MM.1S (cell line): ENCODE results near the gene DPYSL5.

Experiments used
- DNase-seq: peaks from one replicate; pipeline ENCODE4 v3.0.0-alpha.2; 2015
- H2AFZ ChIP-seq: fragments of 300-600 bp; sonication (generic); 2 replicates; pipeline ENCODE4 v1.6.0; 2016; ENCODE audit warnings: antibody characterized with exemption, low read length
- H3F3A ChIP-seq: fragments of 300-600 bp; sonication (generic); 2 replicates; pipeline ENCODE4 v1.6.1; 2016; ENCODE audit warnings: mild to moderate bottlenecking, antibody characterized with exemption, low read length, moderate library complexity, mixed read lengths; ENCODE audit not compliant: insufficient read depth
- H3K27ac ChIP-seq: fragments of 300-600 bp; sonication (generic); 2 replicates; pipeline ENCODE4 v1.5.1; 2016; ENCODE audit warnings: mild to moderate bottlenecking, low read length
- H3K27me3 ChIP-seq: fragments of 300-600 bp; sonication (generic); replicated peaks from 2 replicates; pipeline ENCODE4 v1.6.0; 2016; ENCODE audit warnings: low read length; ENCODE audit not compliant: insufficient read depth
- H3K36me3 ChIP-seq: fragments of 300-600 bp; sonication (generic); replicated peaks from 2 replicates; pipeline ENCODE4 v1.6.1; 2016; ENCODE audit warnings: mild to moderate bottlenecking, low read length, mixed read lengths; ENCODE audit not compliant: insufficient read depth
- H3K4me1 ChIP-seq: fragments of 300-600 bp; sonication (generic); 2 replicates; pipeline ENCODE4 v1.6.1; 2016; ENCODE audit warnings: low read length, mixed read lengths
- H3K4me2 ChIP-seq: fragments of 300-600 bp; sonication (generic); 2 replicates; pipeline ENCODE4 v1.6.0; 2016; ENCODE audit warnings: low read depth, low read length
- H3K4me3 ChIP-seq: fragments of 300-600 bp; sonication (generic); 2 replicates; pipeline ENCODE4 v1.5.1; 2016; ENCODE audit warnings: low read length, mixed read lengths
- H3K79me2 ChIP-seq: fragments of 300-600 bp; sonication (generic); 2 replicates; pipeline ENCODE4 v1.6.1; 2016; ENCODE audit warnings: mixed run types, low read length, mixed read lengths
- H3K9ac ChIP-seq: fragments of 300-600 bp; sonication (generic); 2 replicates; pipeline ENCODE4 v1.6.1; 2016; ENCODE audit warnings: low read length, mixed read lengths
- H3K9me2 ChIP-seq: fragments of 300-600 bp; sonication (generic); replicated peaks from 2 replicates; pipeline ENCODE4 v1.6.1; 2016; ENCODE audit warnings: mild to moderate bottlenecking, low read length, mixed read lengths; ENCODE audit not compliant: insufficient read depth
- H3K9me3 ChIP-seq: fragments of 300-600 bp; sonication (generic); replicated peaks from 2 replicates; pipeline ENCODE4 v1.6.1; 2016; ENCODE audit warnings: mild to moderate bottlenecking, low read length, mixed read lengths; ENCODE audit not compliant: insufficient read depth
- H4K20me1 ChIP-seq: fragments of 300-600 bp; sonication (generic); 2 replicates; pipeline ENCODE4 v1.6.1; 2016; ENCODE audit warnings: mild to moderate bottlenecking, low read length, moderate library complexity, mixed read lengths; ENCODE audit not compliant: insufficient read depth
- EZH2 ChIP-seq: fragments of 300-600 bp; sonication (generic); optimal IDR thresholded peaks from 2 replicates; pipeline ENCODE3; 2017; ENCODE audit warnings: low read depth, mild to moderate bottlenecking, antibody characterized with exemption, low read length, mixed read lengths
- EZH2phosphoT487 ChIP-seq: fragments of 300-600 bp; sonication (generic); IDR thresholded peaks from 2 replicates; pipeline ENCODE4 v1.6.1; 2018; ENCODE audit warnings: antibody characterized with exemption, low read length
- TF ChIP-seq, protein P1 (sequence below): fragments of 300-600 bp; sonication (generic); IDR thresholded peaks from 2 replicates; pipeline ENCODE4 v1.5.1; 2016; ENCODE audit warnings: antibody characterized with exemption, low read length, mixed read lengths

DPYSL5 gene

DNA sequence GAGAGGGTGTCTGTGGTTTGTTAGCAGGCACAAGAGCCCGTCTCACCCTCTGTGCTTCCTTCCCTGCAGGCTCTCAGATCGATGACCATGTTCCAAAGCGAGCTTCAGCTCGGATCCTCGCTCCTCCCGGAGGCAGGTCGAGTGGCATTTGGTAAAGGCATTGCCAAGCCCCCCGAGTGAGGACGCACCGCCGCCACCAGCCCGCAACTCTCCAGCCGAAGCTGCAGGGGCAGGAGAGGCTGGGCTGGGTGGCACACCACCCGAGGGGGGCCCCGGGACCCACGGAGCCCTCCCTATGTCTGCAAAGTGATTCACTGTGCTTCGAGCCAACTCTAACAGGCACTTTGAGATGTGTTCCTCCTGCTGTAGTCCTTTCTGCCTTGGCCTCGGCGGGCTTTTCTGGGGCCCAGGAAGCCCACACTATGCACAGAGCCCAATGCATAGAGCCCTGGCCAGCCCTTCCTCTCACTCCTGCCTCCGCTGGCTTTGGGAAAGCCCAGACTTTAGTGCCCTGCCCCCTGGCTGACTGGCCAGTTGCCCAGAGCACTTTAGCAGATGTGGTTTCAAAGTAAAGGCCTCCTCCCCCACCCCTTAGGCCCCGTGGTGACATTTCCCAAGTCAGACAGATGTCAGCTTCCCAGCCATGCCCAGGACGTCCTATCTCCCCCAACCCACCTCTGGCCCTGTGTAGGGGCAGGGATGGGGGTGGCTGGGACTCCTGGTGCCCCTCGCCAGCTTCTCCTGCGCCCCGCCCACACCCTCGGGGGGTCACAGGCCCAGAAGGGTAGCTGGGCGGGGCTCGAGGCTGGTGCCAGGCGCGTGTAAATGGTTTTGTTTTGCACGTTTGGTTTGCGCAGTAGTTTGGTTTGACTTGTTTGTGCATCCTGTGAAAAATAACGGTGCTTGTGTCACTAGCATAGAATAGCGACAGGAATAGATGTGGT lies 99.2 kb downstream of the DPYSL5 start:
- no peak for DNase-seq
- Histone ChIP-seq H3K4me1 (no peaks in the 10 kb centered on the region; the same call in 1 of the 2 replicates), H3K9ac (no peak overlapping the region), H3K36me3 (no peaks in the 10 kb centered on the region), H3F3A (no peaks in the 10 kb centered on the region), H3K4me3 (no peak overlapping the region), H3K27ac (no peak overlapping the region), H3K27me3 (peaks cover 66% of the 10 kb centered on the region), H4K20me1 (no peaks in the 10 kb centered on the region), H3K9me3 (no peaks in the 10 kb centered on the region), H2AFZ (no peak overlapping the region), H3K4me2 (peak overlapping the region; percentile 13; the same call in 1 of the 2 replicates), H3K9me2 (no peaks in the 10 kb centered on the region), H3K79me2 (no peaks in the 10 kb centered on the region)
- TF ChIP-seq EZH2phosphoT487 (no peak), EZH2 (no peak)
- TF ChIP-seq, protein P1, sequence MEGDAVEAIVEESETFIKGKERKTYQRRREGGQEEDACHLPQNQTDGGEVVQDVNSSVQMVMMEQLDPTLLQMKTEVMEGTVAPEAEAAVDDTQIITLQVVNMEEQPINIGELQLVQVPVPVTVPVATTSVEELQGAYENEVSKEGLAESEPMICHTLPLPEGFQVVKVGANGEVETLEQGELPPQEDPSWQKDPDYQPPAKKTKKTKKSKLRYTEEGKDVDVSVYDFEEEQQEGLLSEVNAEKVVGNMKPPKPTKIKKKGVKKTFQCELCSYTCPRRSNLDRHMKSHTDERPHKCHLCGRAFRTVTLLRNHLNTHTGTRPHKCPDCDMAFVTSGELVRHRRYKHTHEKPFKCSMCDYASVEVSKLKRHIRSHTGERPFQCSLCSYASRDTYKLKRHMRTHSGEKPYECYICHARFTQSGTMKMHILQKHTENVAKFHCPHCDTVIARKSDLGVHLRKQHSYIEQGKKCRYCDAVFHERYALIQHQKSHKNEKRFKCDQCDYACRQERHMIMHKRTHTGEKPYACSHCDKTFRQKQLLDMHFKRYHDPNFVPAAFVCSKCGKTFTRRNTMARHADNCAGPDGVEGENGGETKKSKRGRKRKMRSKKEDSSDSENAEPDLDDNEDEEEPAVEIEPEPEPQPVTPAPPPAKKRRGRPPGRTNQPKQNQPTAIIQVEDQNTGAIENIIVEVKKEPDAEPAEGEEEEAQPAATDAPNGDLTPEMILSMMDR, result no peak

DNA sequence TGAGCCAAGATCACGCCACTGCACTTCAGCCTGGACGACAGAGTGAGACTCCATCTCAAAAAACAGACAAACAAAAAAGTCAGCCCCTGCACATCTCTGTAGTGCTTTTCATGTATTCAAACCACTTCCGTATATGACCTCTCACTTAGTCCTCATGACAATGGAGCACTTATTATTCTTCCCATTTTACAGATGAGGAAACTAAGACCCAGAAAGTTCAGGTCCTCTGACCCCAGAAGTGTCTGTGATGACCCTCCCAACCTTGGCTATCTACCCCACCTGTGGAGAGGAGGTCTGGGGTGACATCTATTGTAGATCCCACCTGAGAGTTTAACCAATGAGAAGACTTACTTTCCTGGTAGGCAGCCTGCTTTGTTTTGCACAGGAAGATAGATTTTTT lies 100.9 kb downstream of the DPYSL5 start:
- TF ChIP-seq, protein P1, result no peak
- no peak for TF ChIP-seq EZH2
- TF ChIP-seq EZH2phosphoT487, result no peak
- no peak for DNase-seq
- H3F3A ChIP-seq, result no peaks in the 10 kb centered on the region

DNA sequence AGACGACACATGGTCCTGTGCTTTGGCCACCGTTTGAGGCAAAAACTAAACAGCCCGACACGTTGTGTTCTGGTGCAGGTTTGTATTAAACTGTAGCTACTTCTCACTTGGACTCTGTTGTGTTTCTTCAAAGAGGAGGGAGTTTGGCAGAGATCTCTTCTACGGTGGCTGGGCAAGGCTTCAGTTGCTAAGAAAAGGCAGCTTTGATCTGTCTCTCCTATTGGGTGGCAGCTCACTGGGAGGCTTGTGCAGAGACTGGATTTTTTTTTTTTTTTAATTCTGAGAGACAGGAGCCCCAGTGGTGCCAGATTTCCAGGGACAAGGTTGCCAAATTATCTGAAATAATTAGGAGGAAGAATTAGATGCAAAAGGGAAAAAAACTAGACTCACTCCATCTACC lies 102.3 kb downstream of the DPYSL5 start:
- Histone ChIP-seq H3K27ac (no peak overlapping the region), H3K9me3 (no peaks in the 10 kb centered on the region), H3K27me3 (peaks cover 51% of the 10 kb centered on the region), H2AFZ (no peak overlapping the region), H3K9ac (no peak overlapping the region), H3K9me2 (no peaks in the 10 kb centered on the region), H3K4me3 (no peak overlapping the region), H4K20me1 (no peaks in the 10 kb centered on the region), H3K79me2 (no peaks in the 10 kb centered on the region), H3K4me1 (no peaks in the 10 kb centered on the region), H3K36me3 (no peaks in the 10 kb centered on the region), H3F3A (no peaks in the 10 kb centered on the region), H3K4me2 (no peak overlapping the region)
- no peak for DNase-seq
- TF ChIP-seq EZH2, result no peak
- no peak for TF ChIP-seq EZH2phosphoT487
- TF ChIP-seq, protein P1, result no peak

More for the DNA sequence above, 100.9 kb downstream of the DPYSL5 start:
- no peak overlapping the region for H3K4me2 ChIP-seq
- H3K9me3 ChIP-seq, result no peaks in the 10 kb centered on the region
- no peaks in the 10 kb centered on the region for H3K4me1 ChIP-seq
- no peak overlapping the region for H2AFZ ChIP-seq
- H3K36me3 ChIP-seq, result no peaks in the 10 kb centered on the region
- no peaks in the 10 kb centered on the region for H4K20me1 ChIP-seq
- H3K9me2 ChIP-seq, result no peaks in the 10 kb centered on the region
- no peak overlapping the region for H3K4me3 ChIP-seq
- H3K79me2 ChIP-seq, result no peaks in the 10 kb centered on the region
- no peak overlapping the region for H3K27ac ChIP-seq
- H3K27me3 ChIP-seq, result peaks cover 59% of the 10 kb centered on the region
- no peak overlapping the region for H3K9ac ChIP-seq
